HCEC 1CT (cell line): ENCODE results near the gene TENT5A.

Source experiments
- DNase-seq: peaks from one replicate; pipeline ENCODE4 v3.0.0-alpha.2; 2017

Gene TENT5A

GRCh38 chr6:81700414-81700813 lies 52.1 kb downstream of the TENT5A start:
- DNase-seq = no peak

DNA sequence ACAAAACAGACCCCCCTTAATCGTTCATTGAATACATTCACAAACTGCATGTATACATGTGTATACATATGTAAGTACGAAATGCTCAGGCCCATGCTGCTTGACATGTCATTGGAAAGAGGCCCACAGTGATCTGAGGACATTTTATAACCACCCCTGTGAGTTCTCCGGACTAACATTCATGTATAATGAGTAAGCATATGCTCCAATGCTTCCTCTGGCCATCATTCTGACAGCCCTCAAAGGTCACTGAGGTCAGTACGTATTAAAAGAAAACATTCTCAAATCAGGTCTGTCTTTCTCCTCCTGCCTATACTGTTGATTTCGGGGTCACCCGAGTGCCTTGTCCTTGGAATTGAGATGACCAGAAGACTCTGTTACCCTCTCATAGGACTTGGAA lies 54.9 kb downstream of the TENT5A start:
- DNase-seq = peak; percentile 62

- peak; percentile 47 for DNase-seq
Observed at GRCh38 chr6:81696524-81696923, 56.0 kb downstream of the TENT5A start.
